HEK293T (cell line): Measurements from ENCODE around the gene EXD3.
A peak's percentile ranks its signal among the peaks of the same experiment; 100 is the strongest.

Source experiments
- CTCF ChIA-PET: fragments of 350-600 bp; formaldehyde crosslinking; extraction: SDS; loops from one replicate; lab custom pipeline; 2021; ENCODE audit warnings: antibody characterized with exemption, inconsistent platforms; lab: Yijun Ruan, JAX
- POLR2A ChIA-PET: fragments of 350-600 bp; formaldehyde crosslinking; extraction: SDS; loops from one replicate; lab custom pipeline; 2020; ENCODE audit warnings: antibody characterized with exemption, inconsistent platforms; lab: Yijun Ruan, JAX
- DNase-seq: peaks from one replicate; pipeline ENCODE4 v3.0.0; 2012; ENCODE audit warnings: mixed read lengths; ENCODE audit errors: extremely low spot score
- ARNT ChIP-seq: fragments of 450-650 bp; IDR thresholded peaks from 2 replicates; pipeline ENCODE4 v1.6.1; 2017; ENCODE audit warnings: mild to moderate bottlenecking
- BHLHE40 ChIP-seq: fragments of 450-650 bp; IDR thresholded peaks from 2 replicates; pipeline ENCODE4 v1.6.1; 2016; ENCODE audit warnings: mild to moderate bottlenecking, moderate library complexity, borderline replicate concordance
- CTBP1 ChIP-seq: fragments of 450-650 bp; IDR thresholded peaks from 2 replicates; pipeline ENCODE4 v1.6.1; 2016; ENCODE audit warnings: borderline replicate concordance
- ELF4 ChIP-seq: fragments of 450-650 bp; IDR thresholded peaks from 2 replicates; pipeline ENCODE4 v1.6.1; 2017; ENCODE audit warnings: antibody characterized with exemption
- FOXA1 ChIP-seq: fragments of 450-650 bp; IDR thresholded peaks from 2 replicates; pipeline ENCODE4 v1.6.1; 2016; ENCODE audit warnings: mild to moderate bottlenecking
- FOXK2 ChIP-seq: fragments of 450-650 bp; IDR thresholded peaks from 2 replicates; pipeline ENCODE4 v1.6.1; 2016; ENCODE audit warnings: mild to moderate bottlenecking
- FOXM1 ChIP-seq: fragments of 450-650 bp; IDR thresholded peaks from 2 replicates; pipeline ENCODE4 v1.6.1; 2017; ENCODE audit warnings: mild to moderate bottlenecking, borderline replicate concordance
- HDGF ChIP-seq: fragments of 450-650 bp; IDR thresholded peaks from 2 replicates; pipeline ENCODE4 v1.6.1; 2017; ENCODE audit warnings: antibody characterized with exemption, borderline replicate concordance
- L3MBTL2 ChIP-seq: fragments of 450-650 bp; conservative IDR thresholded peaks from 2 replicates; pipeline ENCODE4 v1.6.1; 2016; ENCODE audit warnings: mild to moderate bottlenecking
- LEF1 ChIP-seq: fragments of 450-650 bp; IDR thresholded peaks from 2 replicates; pipeline ENCODE4 v1.6.1; 2017; ENCODE audit warnings: mild to moderate bottlenecking, borderline replicate concordance
- NFRKB ChIP-seq: fragments of 450-650 bp; IDR thresholded peaks from 2 replicates; pipeline ENCODE4 v1.6.1; 2016; ENCODE audit warnings: mild to moderate bottlenecking, moderate library complexity
- SP1 ChIP-seq: fragments of 450-650 bp; IDR thresholded peaks from 2 replicates; pipeline ENCODE4 v1.6.1; 2017
- SUZ12 ChIP-seq: fragments of 450-650 bp; IDR thresholded peaks from 2 replicates; pipeline ENCODE4 v1.6.1; 2016; ENCODE audit warnings: mild to moderate bottlenecking
- TARDBP ChIP-seq: fragments of 450-650 bp; IDR thresholded peaks from 2 replicates; pipeline ENCODE4 v1.6.1; 2016
- ZNF384 ChIP-seq: fragments of 450-650 bp; IDR thresholded peaks from 2 replicates; pipeline ENCODE4 v1.6.1; 2016
- TF ChIP-seq, protein P1 (sequence below): fragments of 450-650 bp; IDR thresholded peaks from 2 replicates; pipeline ENCODE4 v1.6.1; 2016

Gene EXD3

DNA sequence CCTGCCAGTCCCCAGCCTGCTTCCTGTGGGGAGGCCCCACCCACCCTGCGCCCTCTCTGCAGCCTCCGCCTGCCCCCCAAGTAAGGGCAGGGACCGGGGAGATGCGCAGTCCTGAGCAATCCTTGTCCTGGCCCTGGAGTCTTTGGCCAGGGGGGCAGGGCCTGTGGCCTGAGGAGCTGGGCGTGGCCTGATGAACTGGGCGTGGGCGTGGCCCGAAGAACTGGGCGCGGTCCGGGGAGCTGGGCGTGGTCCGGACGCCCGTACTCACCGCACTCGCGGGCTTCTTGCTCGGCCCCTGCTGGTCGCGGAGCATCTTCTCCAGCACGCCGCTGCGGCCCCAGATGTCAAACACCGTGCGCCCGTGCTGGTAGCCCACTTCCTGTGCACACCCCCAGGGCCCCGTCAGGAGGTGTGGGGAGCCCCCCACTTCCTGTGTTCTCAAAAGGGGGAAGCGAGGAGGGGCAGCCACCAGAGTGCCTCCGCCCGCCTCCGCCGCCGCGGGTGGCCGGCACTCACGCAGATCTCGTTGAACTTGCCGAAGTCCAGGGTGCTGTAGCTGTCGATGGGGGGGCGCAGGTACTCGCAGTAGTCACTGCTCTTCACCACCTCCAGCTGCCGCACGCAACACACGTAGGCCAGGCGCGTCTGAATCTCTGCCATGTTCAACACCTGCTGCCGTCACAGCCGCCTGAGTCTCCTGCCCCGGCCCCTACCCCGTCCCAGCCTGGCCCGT lies 38.9 kb upstream of the EXD3 start:
- CTCF ChIA-PET: no interaction called here
- DNase-seq: no peak
- POLR2A ChIA-PET: no interaction called here
- TF ChIP-seq L3MBTL2: no peak
- no peak for TF ChIP-seq HDGF

GRCh38 chr9:137461316-137461662 lies 38.3 kb upstream of the EXD3 start:
- POLR2A ChIA-PET: no interaction called here
- DNase-seq: no peak
- CTCF ChIA-PET: no interaction called here
- TF ChIP-seq ELF4 (no peak), ARNT (no peak), TARDBP (no peak), CTBP1 (no peak), NFRKB (no peak), SUZ12 (no peak), FOXK2 (no peak), SP1 (no peak), L3MBTL2 (no peak), FOXM1 (no peak), ZNF384 (no peak)
- TF ChIP-seq, protein P1, sequence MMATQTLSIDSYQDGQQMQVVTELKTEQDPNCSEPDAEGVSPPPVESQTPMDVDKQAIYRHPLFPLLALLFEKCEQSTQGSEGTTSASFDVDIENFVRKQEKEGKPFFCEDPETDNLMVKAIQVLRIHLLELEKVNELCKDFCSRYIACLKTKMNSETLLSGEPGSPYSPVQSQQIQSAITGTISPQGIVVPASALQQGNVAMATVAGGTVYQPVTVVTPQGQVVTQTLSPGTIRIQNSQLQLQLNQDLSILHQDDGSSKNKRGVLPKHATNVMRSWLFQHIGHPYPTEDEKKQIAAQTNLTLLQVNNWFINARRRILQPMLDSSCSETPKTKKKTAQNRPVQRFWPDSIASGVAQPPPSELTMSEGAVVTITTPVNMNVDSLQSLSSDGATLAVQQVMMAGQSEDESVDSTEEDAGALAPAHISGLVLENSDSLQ: no peak

- TF ChIP-seq NFRKB: no peak
- no peak for TF ChIP-seq FOXM1
- no peak for TF ChIP-seq ELF4
- TF ChIP-seq FOXA1: no peak
- TF ChIP-seq SUZ12: no peak
- no peak for TF ChIP-seq SP1
- TF ChIP-seq BHLHE40: no peak
- no peak for TF ChIP-seq TARDBP
- TF ChIP-seq CTBP1: no peak
- TF ChIP-seq HDGF: no peak
- TF ChIP-seq LEF1: no peak
- no peak for TF ChIP-seq ARNT
- TF ChIP-seq, protein P1: no peak
- no peak for TF ChIP-seq FOXK2
- ChIA-PET POLR2A (no interaction called here), CTCF (no interaction called here)
- no peak for DNase-seq
These were observed 37.7 kb upstream of the EXD3 start for GRCh38 chr9:137460363-137461315.

DNA sequence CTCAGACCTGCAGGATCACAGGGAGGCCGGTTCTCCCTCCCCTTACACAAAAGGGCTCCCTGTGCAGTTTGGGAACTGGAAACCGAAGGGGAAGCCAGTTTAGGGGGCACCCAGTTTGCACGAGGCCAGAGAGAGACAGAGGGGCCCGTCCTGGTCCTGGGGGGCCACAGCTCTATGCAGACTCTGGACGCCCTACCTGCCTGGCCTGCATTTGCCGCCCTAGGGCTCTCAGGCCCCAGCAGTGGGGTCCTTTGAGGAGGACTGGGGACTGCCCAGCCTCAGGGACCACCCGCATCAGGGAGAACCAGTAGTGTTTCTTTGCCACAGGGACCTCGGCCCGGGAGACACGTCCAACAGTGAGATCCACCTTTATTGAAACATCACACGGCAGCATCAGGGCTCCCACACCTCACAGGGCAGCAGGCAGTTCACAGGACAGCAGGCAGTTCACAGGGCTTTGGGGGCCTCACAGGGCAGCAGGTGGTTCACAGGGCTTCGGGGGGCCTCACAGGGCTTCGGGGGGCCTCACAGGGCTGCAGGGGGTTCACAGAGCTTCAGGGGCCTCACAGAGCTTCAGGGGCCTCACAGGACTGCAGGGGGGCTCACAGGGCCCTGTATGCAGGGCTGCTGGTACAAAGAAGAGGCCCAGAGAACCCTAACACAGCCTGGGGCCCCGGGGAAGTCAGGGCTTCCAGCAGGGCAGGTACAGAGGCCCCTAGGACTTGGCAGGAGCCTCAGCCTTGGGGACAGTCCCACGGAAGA lies 36.8 kb upstream of the EXD3 start:
- TF ChIP-seq ZNF384: no peak
- no peak for TF ChIP-seq FOXA1
- TF ChIP-seq ELF4: no peak
- no peak for TF ChIP-seq BHLHE40
- no peak for TF ChIP-seq TARDBP
- no peak for TF ChIP-seq ARNT
- no peak for TF ChIP-seq HDGF
- TF ChIP-seq SP1: no peak
- no peak for TF ChIP-seq CTBP1
- no peak for TF ChIP-seq LEF1
- CTCF ChIA-PET: no interaction called here
- DNase-seq: no peak
- POLR2A ChIA-PET: interaction anchor here (0.6 to 1.0 kb wide), 9 partner anchors 9 to 219 kb away, joined by 3 to 7 read pairs (median 4); partner anchors contain the start of genes EXD3, NOXA1 and TUBB4B

- TF ChIP-seq ZNF384: no peak
- no peak for TF ChIP-seq NFRKB
- no peak for TF ChIP-seq FOXK2
- no peak for TF ChIP-seq L3MBTL2
- TF ChIP-seq FOXA1: no peak
- TF ChIP-seq HDGF: no peak
- no peak for TF ChIP-seq TARDBP
- no peak for TF ChIP-seq BHLHE40
- no peak for TF ChIP-seq LEF1
- TF ChIP-seq FOXM1: 0 out of 2 replicates have a peak, but pooled peaks have one; percentile 49
- TF ChIP-seq, protein P1: no peak
- no peak for TF ChIP-seq ELF4
- TF ChIP-seq ARNT: peak; percentile 66
- peak; percentile 100 for DNase-seq
- ChIA-PET POLR2A (interaction anchor here (0.6 to 1.0 kb wide), 9 partner anchors 10 to 219 kb away, joined by 3 to 7 read pairs (median 4); partner anchors contain the start of genes EXD3, NOXA1 and TUBB4B), CTCF (no interaction called here)
These were observed 36.2 kb upstream of the EXD3 start, which contains the start of gene NSMF for GRCh38 chr9:137459152-137459600. NSMF (minus strand) TSS chr9:137459334; CDS start chr9:137459102, 232 bp downstream.
